GM03348 (cell line): ENCODE measurements around the gene ARSD.
"Not testable (repeated sequence)": the region's sequence is repeated elsewhere in the genome, so short reads cannot be mapped to it uniquely, and the experiment has no call there.

Source experiments
- DNase-seq: peaks from one replicate; pipeline ENCODE4 v3.0.0; 2012; ENCODE audit warnings: low spot score

Gene ARSD

DNA sequence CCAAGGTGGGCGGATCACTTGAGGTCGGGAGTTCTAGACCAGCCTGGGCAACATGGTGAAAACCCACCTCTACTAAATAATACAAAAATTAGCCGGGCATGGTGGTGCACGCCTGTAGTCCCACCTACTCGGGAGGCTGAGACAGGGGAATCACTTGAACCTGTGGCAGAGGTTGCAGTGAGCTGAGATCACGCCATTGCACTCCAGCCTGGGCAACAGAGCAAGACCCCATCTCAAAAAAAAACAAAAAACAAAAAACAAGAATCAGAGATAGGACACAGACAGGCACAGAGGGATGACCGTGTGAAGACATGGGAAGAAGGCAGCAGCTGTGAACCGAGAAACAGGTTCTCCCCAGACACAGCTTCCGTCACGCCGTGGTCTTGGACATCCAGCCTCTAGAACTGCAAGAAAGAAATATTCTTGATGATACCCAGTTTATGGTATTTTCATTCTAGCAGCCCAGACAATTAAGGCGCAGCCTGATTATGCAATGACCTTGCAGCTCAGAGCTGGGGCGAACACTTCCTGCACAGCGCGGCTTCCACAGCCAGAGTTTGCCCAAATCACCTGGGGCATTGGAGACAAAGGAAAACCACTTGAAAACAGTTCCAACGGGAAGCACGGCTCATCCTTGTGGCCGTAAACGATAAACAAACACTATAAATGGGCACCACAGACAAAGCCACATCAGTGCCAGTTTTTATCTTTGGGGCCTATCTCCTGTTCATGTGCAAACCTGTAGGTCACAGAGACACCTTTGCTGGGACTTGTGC lies 4.2 kb upstream of the ARSD start:
- DNase-seq = no peak

DNA sequence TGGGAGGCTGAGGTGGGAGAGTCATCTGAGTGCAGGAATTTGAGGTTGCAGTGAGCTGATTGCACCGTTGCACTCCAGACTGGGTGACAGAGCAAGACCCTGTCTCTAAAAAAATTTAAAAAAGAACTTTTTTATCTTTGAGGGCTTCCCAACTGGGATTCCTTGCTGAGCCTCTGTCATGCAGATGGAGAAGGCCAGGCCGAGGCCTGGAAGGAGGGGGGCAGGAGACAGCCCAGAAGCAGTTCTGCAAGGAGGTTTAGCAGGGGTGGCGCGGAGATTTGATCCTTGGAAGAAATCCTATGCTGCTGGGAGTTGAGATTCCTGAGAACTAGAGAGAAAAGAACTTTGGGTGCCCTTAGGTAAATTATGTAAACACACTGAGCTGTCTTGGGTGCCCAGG lies 2.5 kb upstream of the ARSD start:
- DNase-seq = no peak

GRCh38 chrX:2931155-2931554 lies 2.0 kb upstream of the ARSD start:
- no peak for DNase-seq

DNA sequence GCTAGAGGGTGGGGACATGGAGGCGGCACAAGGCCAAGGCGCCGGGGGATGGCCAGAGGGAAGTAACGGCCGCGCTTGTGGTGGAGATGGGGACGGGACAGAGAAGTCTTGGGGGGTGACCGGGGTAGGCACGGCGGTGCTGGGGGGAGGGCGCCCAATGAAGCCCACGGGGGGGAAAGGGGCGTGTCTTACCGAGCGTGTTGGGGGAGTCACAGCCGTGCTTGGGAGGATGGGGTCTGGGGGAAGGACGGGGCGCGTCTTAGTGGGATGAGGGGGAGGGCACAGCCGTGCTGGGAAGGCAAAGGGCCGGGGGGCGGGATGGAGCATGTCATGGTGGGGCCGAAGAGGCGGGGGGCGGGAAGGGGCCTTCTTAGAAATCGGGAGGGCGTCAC lies 952 bp downstream of the ARSD start:
- DNase-seq = peak; percentile 29

DNA sequence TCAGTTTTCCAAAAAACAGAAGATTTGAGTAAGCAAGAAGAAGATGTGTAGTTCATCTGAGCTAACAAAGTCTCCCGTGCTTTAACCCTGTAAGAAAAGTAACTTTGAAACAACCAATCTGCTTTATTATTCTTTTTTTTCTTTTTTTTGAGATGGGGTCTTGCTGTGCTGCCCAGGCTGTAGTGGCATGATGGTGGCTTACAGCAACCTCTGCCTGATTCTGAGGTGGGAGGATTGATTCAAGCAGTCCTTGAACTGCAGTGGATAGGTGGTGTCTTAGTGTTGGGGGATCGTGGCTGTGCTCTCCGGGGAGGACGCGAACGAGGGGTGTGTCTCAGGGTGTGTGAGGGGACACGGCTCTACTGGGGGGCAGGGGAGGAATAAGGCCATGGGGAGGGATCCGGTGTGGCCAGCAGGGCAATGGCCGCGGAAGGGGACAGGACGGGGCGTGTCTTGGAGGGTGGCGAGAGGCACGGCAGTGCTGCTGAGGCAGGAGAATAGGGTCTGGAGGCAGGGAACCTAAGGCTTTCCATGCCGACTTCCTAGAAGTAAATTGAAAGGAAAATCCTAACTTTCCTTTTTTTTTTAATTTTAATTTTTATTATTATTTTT lies 2.4 kb downstream of the ARSD start:
- DNase-seq = no peak

- DNase-seq = not testable (repeated sequence)
These were observed 2.9 kb downstream of the ARSD start for GRCh38 chrX:2926255-2926654.

GRCh38 chrX:2924151-2924550 lies 5.0 kb downstream of the ARSD start:
- no peak for DNase-seq

GRCh38 chrX:2921750-2922149 lies 7.4 kb downstream of the ARSD start:
- no peak for DNase-seq

DNA sequence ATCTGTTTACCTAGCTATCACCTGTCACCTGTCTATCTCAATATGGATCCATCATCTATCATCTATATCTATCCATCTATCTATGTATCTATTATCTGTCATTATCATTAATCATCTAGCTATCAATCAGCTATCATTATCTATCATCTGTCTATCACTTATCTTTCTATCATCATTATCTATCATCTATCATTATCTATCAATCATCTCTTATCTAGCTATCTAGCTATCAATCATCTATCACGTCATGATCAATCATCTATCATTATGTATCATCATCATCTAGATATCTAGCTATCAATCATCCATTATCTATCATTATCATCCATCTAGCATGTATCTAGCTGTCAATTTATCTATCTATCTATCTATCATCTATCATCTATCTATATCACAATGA lies 7.9 kb downstream of the ARSD start:
- DNase-seq = no peak

DNA sequence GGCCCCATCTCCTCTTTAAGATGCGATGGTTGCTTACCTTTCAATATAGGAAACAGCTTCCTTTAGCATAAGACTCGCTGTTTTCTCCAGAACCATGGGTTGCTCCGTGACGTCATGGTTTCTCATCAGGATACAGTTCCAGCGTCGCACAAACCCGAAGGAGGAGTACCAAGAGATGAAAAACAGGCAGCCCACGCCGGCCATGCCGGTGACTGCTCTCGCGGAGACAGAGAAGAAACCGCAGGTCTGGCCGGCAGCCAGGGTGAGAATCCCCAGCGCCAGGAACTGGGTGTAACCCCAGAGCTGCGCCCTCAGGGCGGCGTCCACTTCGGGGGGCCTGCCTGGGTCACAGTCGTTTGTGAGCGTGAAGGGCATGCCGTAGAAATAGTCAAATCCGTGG lies 11.4 kb downstream of the ARSD start:
- no peak for DNase-seq

GRCh38 chrX:2913118-2913517 lies 16.0 kb downstream of the ARSD start:
- DNase-seq = no peak

- DNase-seq = no peak
These were observed 19.0 kb downstream of the ARSD start for GRCh38 chrX:2910109-2910508.

DNA sequence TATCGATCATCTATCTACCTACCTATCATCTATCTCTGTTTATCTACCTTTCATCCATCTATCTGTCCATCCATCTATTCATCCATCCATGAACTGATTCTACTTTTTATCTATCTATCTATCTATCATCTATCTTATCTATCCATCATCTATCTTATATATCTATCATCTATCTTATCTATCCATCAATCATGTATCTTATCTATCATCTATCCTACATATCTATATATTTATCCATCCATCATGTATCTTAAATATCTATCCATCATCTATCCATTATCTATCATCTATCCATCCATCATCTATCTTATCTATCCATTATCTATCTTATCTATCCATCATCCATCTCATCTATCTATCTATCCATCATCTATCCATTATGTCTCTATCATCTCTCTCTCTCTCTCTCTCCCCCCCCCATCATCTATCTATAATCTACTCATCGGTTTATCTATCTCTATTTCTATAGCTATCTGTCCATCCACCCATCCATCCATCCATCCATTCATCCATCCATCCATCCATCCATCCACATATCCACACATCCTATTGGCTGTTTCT lies 20.9 kb downstream of the ARSD start:
- DNase-seq = no peak

- DNase-seq = no peak
These were observed 21.8 kb downstream of the ARSD start for GRCh38 chrX:2907295-2907694.

DNA sequence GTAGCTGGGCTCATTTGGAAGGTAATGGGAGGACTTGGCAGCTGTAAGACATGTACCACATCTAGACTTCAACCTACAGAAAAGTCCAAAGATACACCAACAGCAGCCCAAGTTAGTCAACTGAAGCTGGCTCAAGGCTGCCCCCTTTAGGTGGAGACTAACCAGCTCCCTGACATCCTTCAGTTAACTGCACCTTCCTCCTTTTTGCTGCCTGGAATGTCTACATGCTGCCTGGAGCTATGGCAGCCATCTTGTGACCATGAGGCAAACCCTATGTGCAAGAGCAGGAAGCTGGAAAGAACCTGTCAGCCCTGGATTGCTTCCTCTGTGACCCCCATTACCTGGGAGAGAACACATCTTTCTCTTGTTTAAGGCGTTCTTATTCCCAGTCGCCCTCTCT lies 25.8 kb downstream of the ARSD start:
- DNase-seq = no peak

DNA sequence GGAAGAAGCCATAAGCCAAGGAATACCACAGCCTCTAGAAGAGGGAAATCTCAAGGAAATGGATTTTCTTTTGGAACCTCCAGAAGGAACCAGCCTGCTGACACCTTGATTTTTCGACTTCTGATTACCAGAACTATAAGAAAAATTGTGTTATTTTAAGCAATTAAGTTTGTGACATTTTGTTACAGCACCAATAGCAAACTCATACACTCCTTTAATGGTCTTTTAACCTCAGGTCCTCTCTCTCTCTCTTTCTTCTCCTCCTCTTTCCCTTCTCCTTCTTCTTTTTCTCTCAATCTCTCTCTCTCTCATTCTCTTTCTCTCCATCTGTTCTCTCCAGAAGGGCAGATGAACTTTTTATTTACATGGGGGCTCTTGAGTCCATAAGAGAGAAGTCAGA lies 26.3 kb downstream of the ARSD start:
- no peak for DNase-seq

- DNase-seq = no peak
These were observed 27.6 kb downstream of the ARSD start for GRCh38 chrX:2901367-2902036.

- no peak for DNase-seq
These were observed 30.2 kb downstream of the ARSD start for GRCh38 chrX:2898846-2899512.

GRCh38 chrX:2897690-2898623 lies 31.2 kb downstream of the ARSD start:
- not testable (repeated sequence) for DNase-seq

- no peak for DNase-seq
These were observed 31.8 kb downstream of the ARSD start for GRCh38 chrX:2897311-2897689.

GRCh38 chrX:2894885-2895292 lies 34.2 kb downstream of the ARSD start:
- DNase-seq = no peak
